Thoracic aorta (tissue), 2 donors: ENCODE results near the gene NFE2L1. TPM values are rescaled to one million over a fixed set of nuclear protein-coding genes. Genes with fewer than 3 reads are reported as not detected.
"Not testable (repeated sequence)": the region's sequence is repeated elsewhere in the genome, so short reads cannot be mapped to it uniquely, and the experiment has no call there.

ENCODE experiments used
- ATAC-seq: fragments of 150-250 bp; one replicate; pipeline ENCODE4 v1.8.0; 2017; ENCODE audit warnings: low read depth; ENCODE audit not compliant: insufficient number of reproducible peaks, low FRiP score
- DNase-seq: peaks from one replicate; pipeline ENCODE4 v3.0.0-alpha.2; 2020; ENCODE audit warnings: low spot score
- H3K27ac ChIP-seq, 2 donors: fragments of 200-600 bp; sonication (generic); 1 replicate in 1 of 2; 2 replicates in 1 of 2; pipeline ENCODE4 v1.5.1; 2016; ENCODE audit warnings: mild to moderate bottlenecking in 2 of 2, moderate library complexity in 2 of 2
- H3K27me3 ChIP-seq: fragments of 200-600 bp; sonication (generic); replicated peaks from 2 replicates; pipeline ENCODE4 v1.6.0; 2016; ENCODE audit warnings: mild to moderate bottlenecking; ENCODE audit not compliant: insufficient read depth
- H3K36me3 ChIP-seq: fragments of 200-600 bp; sonication (generic); one replicate; pipeline ENCODE4 v1.5.1; 2016
- H3K4me1 ChIP-seq, 2 donors: fragments of 200-600 bp; sonication (generic); 1 replicate in 1 of 2; 2 replicates in 1 of 2; pipeline versions ENCODE4 v1.5.1 to v1.6.0; 2016; ENCODE audit warnings: low read depth in 2 of 2, mild to moderate bottlenecking in 1 of 2; ENCODE audit not compliant: control insufficient read depth in 1 of 2
- H3K4me3 ChIP-seq: fragments of 200-600 bp; sonication (generic); 2 replicates; pipeline ENCODE4 v1.5.1; 2016; ENCODE audit warnings: mild to moderate bottlenecking
- H3K9me3 ChIP-seq: fragments of 200-600 bp; sonication (generic); 2 replicates; pipeline ENCODE4 v1.5.1; 2016
- total RNA-seq, 2 donors: library from RNA; depleted of rRNA; stranded (reverse); fragments of >200 nt; gene quantifications; one replicate each; pipeline versions ENCODE4 v1.1.0 to v1.2.3, GENCODE V29; 2016
- TF ChIP-seq, protein P1 (sequence below): fragments of 200-600 bp; sonication (generic); IDR thresholded peaks from one replicate; pipeline ENCODE4 v1.5.1; 2019; ENCODE audit warnings: antibody characterized with exemption

Gene NFE2L1
- total RNA-seq, 2 donors from 2014 or later: 131 to 155 TPM

DNA sequence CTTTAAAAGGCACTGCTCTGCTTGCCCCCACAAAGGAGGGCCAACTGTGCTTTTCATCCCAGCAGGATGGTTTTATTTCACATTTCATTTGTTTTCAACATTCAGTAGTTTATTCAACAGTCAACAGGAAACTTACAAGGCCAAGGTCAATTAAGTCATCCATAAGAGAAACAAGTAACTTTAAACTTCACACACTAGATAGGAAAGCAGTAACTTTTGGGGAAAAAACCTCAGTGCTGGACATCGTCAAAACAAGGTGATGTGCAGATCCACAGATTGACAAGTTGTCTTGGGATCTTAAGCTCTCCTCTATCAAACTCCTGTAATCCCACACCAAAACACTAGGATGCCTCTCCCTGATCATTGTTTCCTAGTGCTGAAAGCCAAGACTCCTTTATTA is 18.5 kb downstream of the NFE2L1 start:
- Histone ChIP-seq H3K27ac (no peak overlapping the region), H3K4me1 (peaks cover 19 to 26% of the 10 kb centered on the region in 2 donors), H3K9me3 (no peaks in the 10 kb centered on the region), H3K4me3 (no peak overlapping the region), H3K36me3 (peaks cover 48% of the 10 kb centered on the region), H3K27me3 (no peaks in the 10 kb centered on the region)
- TF ChIP-seq, protein P1, sequence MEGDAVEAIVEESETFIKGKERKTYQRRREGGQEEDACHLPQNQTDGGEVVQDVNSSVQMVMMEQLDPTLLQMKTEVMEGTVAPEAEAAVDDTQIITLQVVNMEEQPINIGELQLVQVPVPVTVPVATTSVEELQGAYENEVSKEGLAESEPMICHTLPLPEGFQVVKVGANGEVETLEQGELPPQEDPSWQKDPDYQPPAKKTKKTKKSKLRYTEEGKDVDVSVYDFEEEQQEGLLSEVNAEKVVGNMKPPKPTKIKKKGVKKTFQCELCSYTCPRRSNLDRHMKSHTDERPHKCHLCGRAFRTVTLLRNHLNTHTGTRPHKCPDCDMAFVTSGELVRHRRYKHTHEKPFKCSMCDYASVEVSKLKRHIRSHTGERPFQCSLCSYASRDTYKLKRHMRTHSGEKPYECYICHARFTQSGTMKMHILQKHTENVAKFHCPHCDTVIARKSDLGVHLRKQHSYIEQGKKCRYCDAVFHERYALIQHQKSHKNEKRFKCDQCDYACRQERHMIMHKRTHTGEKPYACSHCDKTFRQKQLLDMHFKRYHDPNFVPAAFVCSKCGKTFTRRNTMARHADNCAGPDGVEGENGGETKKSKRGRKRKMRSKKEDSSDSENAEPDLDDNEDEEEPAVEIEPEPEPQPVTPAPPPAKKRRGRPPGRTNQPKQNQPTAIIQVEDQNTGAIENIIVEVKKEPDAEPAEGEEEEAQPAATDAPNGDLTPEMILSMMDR: no peak
- DNase-seq (no peak), ATAC-seq (no peak)

DNA sequence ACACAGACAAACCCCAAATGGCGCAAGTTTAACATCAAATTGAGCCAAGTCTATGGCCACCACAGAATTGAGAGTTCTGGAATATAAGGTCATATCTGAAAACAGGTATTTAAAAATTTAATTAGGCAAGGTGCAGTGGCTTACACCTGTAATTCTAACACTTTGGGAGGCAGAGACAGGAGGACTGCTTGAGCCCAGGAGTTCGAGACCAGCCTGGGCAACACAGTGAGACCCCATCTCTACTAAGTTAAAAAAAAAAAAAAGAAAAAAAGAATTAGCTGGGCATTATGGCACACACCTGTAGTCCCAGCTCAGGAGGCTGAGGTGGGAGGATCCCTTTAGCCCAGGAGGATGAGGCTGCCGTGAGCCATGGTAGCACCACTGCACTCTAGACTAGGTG is 19.1 kb downstream of the NFE2L1 start:
- Histone ChIP-seq H3K4me1 (peaks cover 19 to 26% of the 10 kb centered on the region in 2 donors), H3K27ac (no peak overlapping the region), H3K27me3 (no peaks in the 10 kb centered on the region), H3K36me3 (peaks cover 44% of the 10 kb centered on the region), H3K9me3 (no peaks in the 10 kb centered on the region), H3K4me3 (no peak overlapping the region)
- TF ChIP-seq, protein P1: no peak
- ATAC-seq (no peak), DNase-seq (no peak)

DNA sequence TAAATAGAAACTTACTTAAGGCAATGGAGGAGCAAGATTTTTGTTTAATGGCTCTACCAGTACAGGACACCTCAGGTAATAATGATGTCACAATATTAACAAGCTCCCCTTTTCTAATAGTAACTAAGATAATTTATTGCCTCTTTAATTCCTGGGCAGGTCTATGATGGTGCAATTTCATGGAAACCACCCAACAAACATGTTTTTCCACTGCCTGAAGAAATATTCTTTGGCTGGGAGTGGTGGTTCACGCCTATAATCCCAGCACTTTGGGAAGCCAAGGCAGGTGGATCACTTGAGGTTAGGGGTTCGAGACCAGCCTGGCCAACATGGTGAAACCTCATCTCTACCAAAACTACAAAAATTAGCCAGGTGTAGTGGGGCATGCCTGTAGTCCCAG is 19.6 kb downstream of the NFE2L1 start:
- H3K27ac ChIP-seq, ATAC-seq, H3K4me3 ChIP-seq, H3K27me3 ChIP-seq, DNase-seq, H3K9me3 ChIP-seq: not testable (repeated sequence)
- Histone ChIP-seq H3K4me1 (peaks cover 19 to 26% of the 10 kb centered on the region in 2 donors), H3K36me3 (peaks cover 44% of the 10 kb centered on the region)

DNA sequence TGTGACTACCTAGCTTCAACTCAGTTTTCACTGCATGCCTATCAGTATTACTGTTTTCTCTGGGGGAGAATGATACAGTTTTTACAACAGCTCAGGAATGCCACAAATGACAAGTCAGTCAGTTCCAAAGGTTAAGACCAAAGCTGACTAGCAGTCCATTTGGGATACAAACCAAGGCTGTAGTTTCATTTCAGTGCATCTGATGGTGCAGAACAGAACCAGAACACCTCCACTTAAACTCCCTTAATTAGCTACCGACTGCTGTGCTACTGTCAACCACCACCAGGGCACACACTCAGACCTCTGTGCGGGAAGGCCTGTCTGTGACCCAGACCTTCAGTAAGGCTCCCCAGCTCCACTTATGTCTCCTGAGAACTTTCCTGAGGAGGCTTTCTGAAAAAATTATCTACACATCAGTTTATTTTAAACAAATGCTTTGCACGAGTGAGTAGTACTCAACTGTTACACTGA is 20.4 kb downstream of the NFE2L1 start:
- no peak overlapping the region for H3K27ac ChIP-seq
- ATAC-seq: no peak
- TF ChIP-seq, protein P1: no peak
- H3K4me1 ChIP-seq: peaks cover 16 to 25% of the 10 kb centered on the region in 2 donors
- no peak overlapping the region for H3K4me3 ChIP-seq
- H3K27me3 ChIP-seq: no peaks in the 10 kb centered on the region
- H3K9me3 ChIP-seq: no peaks in the 10 kb centered on the region
- H3K36me3 ChIP-seq: peaks cover 46% of the 10 kb centered on the region
- no peak for DNase-seq

DNA sequence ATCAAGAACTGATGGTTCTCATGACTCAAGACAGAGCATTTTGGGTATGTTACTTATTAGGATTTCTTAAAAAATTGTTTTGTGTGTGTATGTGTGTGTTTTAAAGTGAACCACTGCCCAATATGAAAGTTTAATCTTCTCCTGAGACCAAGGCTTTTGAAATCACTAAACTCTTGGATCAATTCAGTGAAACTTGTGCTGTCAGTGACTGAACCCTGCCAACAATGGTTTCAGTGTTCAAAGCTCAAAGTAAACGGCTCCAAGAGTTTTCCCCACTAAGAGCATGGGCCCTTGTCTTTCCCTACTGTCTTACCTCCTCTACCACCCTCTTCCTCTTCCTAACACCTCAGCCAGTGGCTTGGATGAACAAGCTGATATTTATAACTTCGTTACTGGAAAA is 22.0 kb downstream of the NFE2L1 start:
- Histone ChIP-seq H3K4me1 (peaks cover 12 to 17% of the 10 kb centered on the region in 2 donors), H3K27ac (no peak overlapping the region), H3K27me3 (no peaks in the 10 kb centered on the region), H3K36me3 (peaks cover 49% of the 10 kb centered on the region), H3K4me3 (no peak overlapping the region), H3K9me3 (no peaks in the 10 kb centered on the region)
- TF ChIP-seq, protein P1: no peak
- no peak for ATAC-seq
- DNase-seq: no peak

DNA sequence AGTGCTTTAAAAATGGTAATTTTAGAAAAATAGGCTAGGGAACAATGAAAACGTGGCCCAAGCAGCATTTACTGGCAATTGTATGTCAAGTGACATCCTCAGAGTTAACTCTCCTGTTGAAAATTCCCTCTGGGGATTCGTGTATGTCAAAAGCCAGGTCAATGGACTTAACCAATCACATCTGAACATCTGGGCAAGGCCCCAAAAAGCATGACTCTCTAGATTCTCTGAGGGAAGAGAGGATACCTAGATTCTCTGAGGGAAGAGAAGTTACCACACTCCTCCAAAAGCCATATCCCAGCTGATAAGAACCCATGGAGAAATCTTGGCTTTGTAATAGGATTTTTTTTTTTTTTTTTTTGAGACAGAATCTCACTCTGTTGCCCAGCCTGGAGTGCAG is 23.5 kb downstream of the NFE2L1 start:
- no peak for ATAC-seq
- Histone ChIP-seq H3K36me3 (peaks cover 53% of the 10 kb centered on the region), H3K9me3 (no peaks in the 10 kb centered on the region), H3K4me1 (peaks cover 5 to 6% of the 10 kb centered on the region in 2 donors), H3K27ac (no peak overlapping the region), H3K4me3 (no peak overlapping the region), H3K27me3 (no peaks in the 10 kb centered on the region)
- TF ChIP-seq, protein P1: no peak
- no peak for DNase-seq

DNA sequence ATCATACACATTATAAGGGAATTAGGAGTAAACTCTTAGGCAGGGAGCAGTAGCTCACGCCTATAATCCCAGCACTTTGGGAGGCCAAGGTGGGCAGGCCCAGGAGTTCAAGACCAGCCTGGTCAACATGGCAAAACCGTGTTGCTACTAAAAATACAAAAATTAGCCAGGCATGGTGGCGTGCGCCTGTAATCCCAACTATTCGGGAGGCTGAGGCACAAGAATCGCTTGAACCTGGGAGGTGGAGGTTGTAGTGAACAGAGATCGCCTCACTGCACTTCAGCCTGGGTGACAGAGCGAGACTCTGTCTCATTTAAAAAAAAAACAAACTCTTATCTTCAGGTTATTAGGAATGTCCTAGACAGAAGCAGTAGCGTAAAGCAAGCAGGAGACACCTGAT is 24.7 kb downstream of the NFE2L1 start:
- not testable (repeated sequence) for ATAC-seq, H3K4me1 ChIP-seq, DNase-seq, H3K27me3 ChIP-seq, H3K4me3 ChIP-seq, H3K27ac ChIP-seq, H3K9me3 ChIP-seq
- H3K36me3 ChIP-seq: peaks cover 49% of the 10 kb centered on the region

DNA sequence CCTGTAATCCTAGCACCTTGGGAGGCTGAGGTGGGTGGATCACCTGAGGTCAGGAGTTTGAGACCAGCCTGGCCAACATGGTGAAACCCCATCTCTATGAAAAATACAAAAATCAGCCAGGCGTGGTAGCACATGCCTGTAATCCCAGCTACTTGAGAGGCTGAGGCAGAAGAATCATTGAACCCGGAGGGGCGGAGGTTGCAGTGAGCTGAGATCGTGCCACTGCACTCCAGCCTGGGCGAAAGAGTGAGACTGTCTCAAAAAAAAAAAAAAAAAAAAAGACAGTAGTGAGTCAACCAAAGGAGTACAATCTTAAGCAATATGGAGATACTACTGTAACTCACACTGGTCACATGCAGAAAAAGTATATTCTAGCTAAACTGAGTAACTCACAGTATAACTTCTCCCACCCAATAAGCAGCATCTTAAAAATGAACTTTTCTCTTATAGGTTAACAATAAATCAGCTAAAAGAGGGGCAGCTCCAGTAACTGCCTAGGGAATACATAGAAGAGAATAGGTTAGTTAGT is 25.5 kb downstream of the NFE2L1 start:
- H3K36me3 ChIP-seq: peaks cover 49% of the 10 kb centered on the region
- not testable (repeated sequence) for H3K27ac ChIP-seq, H3K4me1 ChIP-seq, DNase-seq, H3K4me3 ChIP-seq, ATAC-seq, H3K9me3 ChIP-seq, H3K27me3 ChIP-seq
